K562 (cell line): Measurements from ENCODE around the gene MPV17L2. TPM values are rescaled to one million over a fixed set of nuclear protein-coding genes. Genes with fewer than 3 reads are reported as not detected.
A peak's percentile ranks its signal among the peaks of the same experiment; 100 is the strongest.

Experiments used
- ATF6 ChIP-seq: sonication (generic); formaldehyde crosslinking; IDR thresholded peaks from 2 replicates; pipeline ENCODE4 v1.4.0; 2020; ENCODE audit warnings: mild to moderate bottlenecking, missing genetic modification reagents
- BMI1 ChIP-seq: fragments of 150-350 bp; IDR thresholded peaks from 2 replicates; pipeline ENCODE4 v1.6.1; 2014; ENCODE audit warnings: low read length
- ETV1 ChIP-seq: fragments of 450-650 bp; conservative IDR thresholded peaks from 2 replicates; pipeline ENCODE4 v1.6.1; 2016; ENCODE audit warnings: missing genetic modification characterization, control low read depth, low read depth, missing compliant biosample characterization
- FOS ChIP-seq: IDR thresholded peaks from 3 replicates; pipeline ENCODE4 v1.6.1; 2011; ENCODE audit not compliant: insufficient read length; ENCODE audit errors: extremely low read depth
- GABPB1 ChIP-seq: sonication (generic); formaldehyde crosslinking; IDR thresholded peaks from 2 replicates; pipeline ENCODE4 v1.8.0; 2022; ENCODE audit warnings: mild to moderate bottlenecking, missing genetic modification reagents
- HMGN3 ChIP-seq: IDR thresholded peaks from 2 replicates; pipeline ENCODE4 v1.6.1; 2011; ENCODE audit warnings: borderline replicate concordance, low read depth, mild to moderate bottlenecking, mixed read lengths, low read length; ENCODE audit not compliant: insufficient read length; ENCODE audit errors: extremely low read depth
- KLF13 ChIP-seq: fragments of 450-650 bp; IDR thresholded peaks from 2 replicates; pipeline ENCODE4 v1.6.1; 2016; ENCODE audit warnings: missing genetic modification characterization, low read depth, mild to moderate bottlenecking, missing compliant biosample characterization, moderate library complexity, borderline replicate concordance
- NCOA2 ChIP-seq, 2 experiments: fragments of 450-650 bp; IDR thresholded peaks; 2 replicates each; pipeline ENCODE4 v1.6.1; 2018; ENCODE audit warnings: mild to moderate bottlenecking in 2 of 2, moderate library complexity in 1 of 2; ENCODE audit not compliant: partially characterized antibody in 2 of 2
- RB1 ChIP-seq: fragments of 450-650 bp; IDR thresholded peaks from 2 replicates; pipeline ENCODE4 v1.6.1; 2017; ENCODE audit warnings: low read depth, mild to moderate bottlenecking
- RBBP5 ChIP-seq: fragments of 200-600 bp; sonication (generic); IDR thresholded peaks from 2 replicates; pipeline ENCODE4 v1.6.1; 2012; ENCODE audit warnings: borderline replicate concordance, mild to moderate bottlenecking, low read length, control low read depth, inconsistent platforms; ENCODE audit not compliant: insufficient read depth, poor library complexity, severe bottlenecking
- SIN3A ChIP-seq, 2 experiments: fragments of 150-350 bp in 1 of 2; IDR thresholded peaks; 2 replicates each; pipeline ENCODE4 v1.6.1; 2011 to 2016; ENCODE audit warnings: borderline replicate concordance in 2 of 2, low read depth in 2 of 2, low read length in 2 of 2, mild to moderate bottlenecking in 2 of 2, moderate library complexity in 2 of 2; ENCODE audit not compliant: control insufficient read depth in 1 of 2
- TEAD1 ChIP-seq, 2 experiments: fragments of 450-650 bp in 1 of 2; sonication (generic) in 1 of 2; formaldehyde crosslinking; IDR thresholded peaks; 2 replicates each; pipeline versions ENCODE4 v1.4.0 to v1.8.0; 2020 to 2022; ENCODE audit warnings: mild to moderate bottlenecking in 2 of 2, missing genetic modification reagents in 1 of 2
- YY1 ChIP-seq, 3 experiments: IDR thresholded peaks; 2 replicates each; pipeline ENCODE4 v1.6.1; 2011; ENCODE audit warnings: low read length in 2 of 3, mild to moderate bottlenecking in 2 of 3, moderate library complexity in 2 of 3, borderline replicate concordance in 1 of 3, control low read depth in 1 of 3, low read depth in 1 of 3; ENCODE audit not compliant: insufficient read depth in 3 of 3, insufficient replicate concordance in 2 of 3, control insufficient read depth in 1 of 3, insufficient read length in 1 of 3; ENCODE audit errors: extremely low read depth in 1 of 3
- ZFP1 ChIP-seq: fragments of 450-650 bp; formaldehyde crosslinking; IDR thresholded peaks from 2 replicates; pipeline ENCODE4 v1.4.0; 2020; ENCODE audit warnings: mild to moderate bottlenecking, mixed read lengths
- ZFX ChIP-seq: sonication (generic); formaldehyde crosslinking; IDR thresholded peaks from 2 replicates; pipeline ENCODE4 v1.8.0; 2022; ENCODE audit warnings: mild to moderate bottlenecking, missing genetic modification reagents, moderate library complexity
- polyA plus RNA-seq, 8 experiments: library from polyadenylated mRNA; depleted of rRNA in 4 of 8; stranded (reverse) in 5 of 8; unstranded in 3 of 8; fragments of >200 nt; fragmentation: Nextera tagmentation in 2 of 8; fragmentation: Illumina TruSeq in 1 of 8; extraction: Ambion mirVana in 2 of 8; extraction: Trizol in 1 of 8; gene quantifications; 2 replicates each; pipeline versions ENCODE4 v1.2.1 to v1.2.3, GENCODE V29; 2011 to 2014; ENCODE audit warnings: inconsistent platforms in 1 of 8, missing spikeins in 1 of 8
- total RNA-seq, 7 experiments: library from RNA; depleted of rRNA in 6 of 7; stranded (reverse); fragments of >200 nt in 6 of 7; fragmentation: Illumina TruSeq in 2 of 7; extraction: Trizol in 2 of 7; gene quantifications; 2 replicates each; pipeline versions ENCODE4 v1.2.1 to v1.2.3, GENCODE V29; 2011 to 2021; ENCODE audit warnings: low replicate concordance in 1 of 7
- TF ChIP-seq, protein P1 (sequence below): fragments of 150-350 bp; IDR thresholded peaks from 2 replicates; pipeline ENCODE4 v1.6.1; 2014; ENCODE audit warnings: low read depth, mild to moderate bottlenecking, low read length, borderline replicate concordance

Gene MPV17L2
- total and polyA plus RNA-seq, 9 of the 15 experiments (the other 6 are each of a cell fraction or from before 2014, with no cell fraction given): 10.6 to 60.2 (median 28.5) TPM

GRCh38 chr19:18153556-18154134 is 39.4 kb upstream of the MPV17L2 start (continued):
- TF ChIP-seq ETV1 (tag): 0 out of 2 replicates have a peak, but pooled peaks have one; percentile 35
- TF ChIP-seq ATF6: no peak
- TF ChIP-seq BMI1: no peak
- TF ChIP-seq YY1 (IDR thresholded peaks at IDR 0.05; ENCODE audit: borderline replicate concordance in 1 of 3, control insufficient read depth in 1 of 3, extremely low read depth in 1 of 3, insufficient read depth in 3 of 3, insufficient read length in 1 of 3, insufficient replicate concordance in 2 of 3, low read depth in 1 of 3, low read length in 2 of 3): peak in 1 of 3 experiments; percentile 7
- 0 out of 4 replicates have a peak, but pooled peaks of 1 of the 2 experiments have one; percentile 8 for TF ChIP-seq TEAD1 (CRISPR knock-in tag; IDR thresholded peaks at IDR 0.05)
- TF ChIP-seq NCOA2 (IDR thresholded peaks at IDR 0.05; ENCODE audit: partially characterized antibody in 2 of 2): no peak
- TF ChIP-seq, protein P1, sequence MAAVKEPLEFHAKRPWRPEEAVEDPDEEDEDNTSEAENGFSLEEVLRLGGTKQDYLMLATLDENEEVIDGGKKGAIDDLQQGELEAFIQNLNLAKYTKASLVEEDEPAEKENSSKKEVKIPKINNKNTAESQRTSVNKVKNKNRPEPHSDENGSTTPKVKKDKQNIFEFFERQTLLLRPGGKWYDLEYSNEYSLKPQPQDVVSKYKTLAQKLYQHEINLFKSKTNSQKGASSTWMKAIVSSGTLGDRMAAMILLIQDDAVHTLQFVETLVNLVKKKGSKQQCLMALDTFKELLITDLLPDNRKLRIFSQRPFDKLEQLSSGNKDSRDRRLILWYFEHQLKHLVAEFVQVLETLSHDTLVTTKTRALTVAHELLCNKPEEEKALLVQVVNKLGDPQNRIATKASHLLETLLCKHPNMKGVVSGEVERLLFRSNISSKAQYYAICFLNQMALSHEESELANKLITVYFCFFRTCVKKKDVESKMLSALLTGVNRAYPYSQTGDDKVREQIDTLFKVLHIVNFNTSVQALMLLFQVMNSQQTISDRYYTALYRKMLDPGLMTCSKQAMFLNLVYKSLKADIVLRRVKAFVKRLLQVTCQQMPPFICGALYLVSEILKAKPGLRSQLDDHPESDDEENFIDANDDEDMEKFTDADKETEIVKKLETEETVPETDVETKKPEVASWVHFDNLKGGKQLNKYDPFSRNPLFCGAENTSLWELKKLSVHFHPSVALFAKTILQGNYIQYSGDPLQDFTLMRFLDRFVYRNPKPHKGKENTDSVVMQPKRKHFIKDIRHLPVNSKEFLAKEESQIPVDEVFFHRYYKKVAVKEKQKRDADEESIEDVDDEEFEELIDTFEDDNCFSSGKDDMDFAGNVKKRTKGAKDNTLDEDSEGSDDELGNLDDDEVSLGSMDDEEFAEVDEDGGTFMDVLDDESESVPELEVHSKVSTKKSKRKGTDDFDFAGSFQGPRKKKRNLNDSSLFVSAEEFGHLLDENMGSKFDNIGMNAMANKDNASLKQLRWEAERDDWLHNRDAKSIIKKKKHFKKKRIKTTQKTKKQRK: no peak
- 0 out of 2 replicates have a peak, but pooled peaks have one; percentile 10 for TF ChIP-seq ZFX (CRISPR knock-in tag)
- 0 out of 2 replicates have a peak, but pooled peaks have one; percentile 12 for TF ChIP-seq RB1
- TF ChIP-seq RBBP5: peak; percentile 30
- TF ChIP-seq ZFP1 (CRISPR knock-in tag): no peak
- TF ChIP-seq GABPB1 (CRISPR knock-in tag): peak; percentile 36; the same call in 1 of the 2 replicates
- TF ChIP-seq KLF13 (tag): 0 out of 2 replicates have a peak, but pooled peaks have one; percentile 40
- TF ChIP-seq HMGN3: peak; percentile 1
- peak; percentile 7 to 11; a peak in 1 of 4 replicates for TF ChIP-seq SIN3A (IDR thresholded peaks at IDR 0.05; ENCODE audit: borderline replicate concordance in 2 of 2, control insufficient read depth in 1 of 2, low read depth in 2 of 2, low read length in 2 of 2)
- TF ChIP-seq FOS: no peak
